Esophagus muscularis mucosa (tissue), 4 donors: ENCODE data around the gene GAS7.

ENCODE experiments used
- CTCF ChIP-seq, 3 experiments: fragments of 200-600 bp in 2 of 3; fragments of 450-650 bp in 1 of 3; sonication (generic) in 2 of 3; IDR thresholded peaks; one replicate each; pipeline ENCODE4 v1.5.1; 2017 to 2019; ENCODE audit warnings: antibody characterized with exemption in 3 of 3, mild to moderate bottlenecking in 2 of 3, moderate library complexity in 1 of 3
- EP300 ChIP-seq: sonication (generic); formaldehyde crosslinking; IDR thresholded peaks from one replicate; pipeline ENCODE4 v1.6.1; 2017; ENCODE audit warnings: antibody characterized with exemption
- POLR2A ChIP-seq: fragments of 450-650 bp; IDR thresholded peaks from one replicate; pipeline ENCODE4 v1.6.1; 2017; ENCODE audit warnings: antibody characterized with exemption, moderate library complexity, mild to moderate bottlenecking, low read depth
- POLR2AphosphoS5 ChIP-seq, 2 donors: sonication (generic); formaldehyde crosslinking; IDR thresholded peaks; one replicate each; pipeline ENCODE4 v1.6.1; 2017; ENCODE audit warnings: antibody characterized with exemption in 2 of 2

DNA sequence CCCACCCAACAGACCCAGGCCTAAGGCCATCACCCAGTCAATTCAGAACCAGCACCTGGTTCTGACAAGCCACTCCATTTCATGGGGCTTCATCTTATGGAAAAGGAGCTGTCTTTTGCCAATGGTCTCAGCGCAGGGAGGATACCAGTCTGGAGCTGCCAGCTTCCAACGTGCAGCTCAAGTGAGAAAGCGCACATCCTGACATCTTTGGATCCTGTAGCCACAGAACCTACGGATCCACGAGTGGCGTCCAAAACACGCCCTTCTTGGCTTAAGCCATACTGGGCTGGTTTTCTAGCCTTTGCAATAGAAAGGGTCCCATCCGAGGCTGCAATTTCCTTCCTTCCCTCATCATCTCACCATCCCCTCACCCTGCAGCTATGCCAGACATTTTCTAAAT lies 101.8 kb downstream of the GAS7 start:
- TF ChIP-seq POLR2A (no peak), EP300 (no peak), CTCF (IDR thresholded peaks at IDR 0.05) (no peak), POLR2AphosphoS5 (IDR thresholded peaks at IDR 0.05) (no peak)
